ENCODE measurements around the gene IKZF4. TPM values are rescaled to one million over a fixed set of nuclear protein-coding genes. Genes with fewer than 3 reads are reported as not detected.
A peak's percentile ranks its signal among the peaks of the same experiment; 100 is the strongest.
"Not testable (repeated sequence)": the region's sequence is repeated elsewhere in the genome, so short reads cannot be mapped to it uniquely, and the experiment has no call there.

The IKZF4 gene
- total RNA-seq, 2 donors from 2014 or later = 4.7 to 5.6 TPM

- Histone ChIP-seq H3K9me3 (no peaks in the 10 kb centered on the region), H3K4me1 (peaks cover 24% of the 10 kb centered on the region), H3K36me3 (no peaks in the 10 kb centered on the region), H3K27ac (peak overlapping the region; percentile 97), H3K4me3 (peak overlapping the region; percentile 99), H3K27me3 (no peaks in the 10 kb centered on the region), H3K9ac (ENCODE audit: low read depth in 2 of 2, low read length in 2 of 2) (peak overlapping the region; percentile 95 to 99)
- DNase-seq = peak; percentile 62
- TF ChIP-seq, protein P1, sequence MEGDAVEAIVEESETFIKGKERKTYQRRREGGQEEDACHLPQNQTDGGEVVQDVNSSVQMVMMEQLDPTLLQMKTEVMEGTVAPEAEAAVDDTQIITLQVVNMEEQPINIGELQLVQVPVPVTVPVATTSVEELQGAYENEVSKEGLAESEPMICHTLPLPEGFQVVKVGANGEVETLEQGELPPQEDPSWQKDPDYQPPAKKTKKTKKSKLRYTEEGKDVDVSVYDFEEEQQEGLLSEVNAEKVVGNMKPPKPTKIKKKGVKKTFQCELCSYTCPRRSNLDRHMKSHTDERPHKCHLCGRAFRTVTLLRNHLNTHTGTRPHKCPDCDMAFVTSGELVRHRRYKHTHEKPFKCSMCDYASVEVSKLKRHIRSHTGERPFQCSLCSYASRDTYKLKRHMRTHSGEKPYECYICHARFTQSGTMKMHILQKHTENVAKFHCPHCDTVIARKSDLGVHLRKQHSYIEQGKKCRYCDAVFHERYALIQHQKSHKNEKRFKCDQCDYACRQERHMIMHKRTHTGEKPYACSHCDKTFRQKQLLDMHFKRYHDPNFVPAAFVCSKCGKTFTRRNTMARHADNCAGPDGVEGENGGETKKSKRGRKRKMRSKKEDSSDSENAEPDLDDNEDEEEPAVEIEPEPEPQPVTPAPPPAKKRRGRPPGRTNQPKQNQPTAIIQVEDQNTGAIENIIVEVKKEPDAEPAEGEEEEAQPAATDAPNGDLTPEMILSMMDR (IDR thresholded peaks at IDR 0.05) = no peak
- intact Hi-C loops (cut with DNase I) = no loop called here
Measured at GRCh38 chr12:55974308-55974730, 46.5 kb upstream of the IKZF4 start.

GRCh38 chr12:55978393-55978792 lies 42.5 kb upstream of the IKZF4 start:
- Histone ChIP-seq H3K36me3 (no peaks in the 10 kb centered on the region), H3K9me3 (no peaks in the 10 kb centered on the region), H3K9ac (ENCODE audit: low read depth in 2 of 2, low read length in 2 of 2) (no peak overlapping the region), H3K27ac (no peak overlapping the region), H3K4me1 (peaks cover 24% of the 10 kb centered on the region), H3K4me3 (no peak overlapping the region), H3K27me3 (no peaks in the 10 kb centered on the region)
- intact Hi-C loops (cut with DNase I) = no loop called here
- TF ChIP-seq, protein P1 (IDR thresholded peaks at IDR 0.05) = no peak
- no peak for DNase-seq

GRCh38 chr12:55979069-55979468 lies 41.8 kb upstream of the IKZF4 start:
- H3K4me3 ChIP-seq = no peak overlapping the region
- H3K36me3 ChIP-seq = peaks cover under 1% of the 10 kb centered on the region
- no peaks in the 10 kb centered on the region for H3K9me3 ChIP-seq
- no peak overlapping the region for H3K9ac ChIP-seq (ENCODE audit: low read depth in 2 of 2, low read length in 2 of 2)
- intact Hi-C loops (cut with DNase I) = no loop called here
- H3K27me3 ChIP-seq = no peaks in the 10 kb centered on the region
- H3K4me1 ChIP-seq = peaks cover 24% of the 10 kb centered on the region
- DNase-seq = no peak
- no peak overlapping the region for H3K27ac ChIP-seq
- TF ChIP-seq, protein P1 (IDR thresholded peaks at IDR 0.05) = no peak

DNA sequence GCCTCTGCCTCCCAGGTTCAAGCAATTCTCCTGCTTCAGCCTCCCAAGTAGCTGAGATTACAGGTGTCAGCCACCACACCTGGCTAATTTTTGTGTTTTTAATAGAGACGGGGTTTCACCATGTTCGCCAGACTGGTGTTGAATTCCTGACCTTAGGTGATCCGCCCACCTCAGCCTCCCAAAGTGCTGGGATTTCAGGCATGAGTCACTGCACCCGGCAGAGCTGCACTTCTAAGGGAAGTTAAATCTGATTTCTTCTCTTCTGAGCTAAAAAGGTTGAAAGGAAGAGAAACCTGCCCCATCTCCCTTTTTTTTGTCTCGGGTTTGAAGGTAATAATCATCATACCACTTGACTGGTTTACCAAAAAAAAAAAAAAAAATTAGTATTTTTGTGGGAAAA lies 39.0 kb upstream of the IKZF4 start:
- H3K9me3 ChIP-seq; H3K9ac ChIP-seq (ENCODE audit: low read depth in 2 of 2, low read length in 2 of 2); H3K4me1 ChIP-seq; DNase-seq; H3K27me3 ChIP-seq; intact Hi-C loops (cut with DNase I); H3K27ac ChIP-seq; H3K4me3 ChIP-seq: not testable (repeated sequence)
- H3K36me3 ChIP-seq = peaks cover 14% of the 10 kb centered on the region

DNA sequence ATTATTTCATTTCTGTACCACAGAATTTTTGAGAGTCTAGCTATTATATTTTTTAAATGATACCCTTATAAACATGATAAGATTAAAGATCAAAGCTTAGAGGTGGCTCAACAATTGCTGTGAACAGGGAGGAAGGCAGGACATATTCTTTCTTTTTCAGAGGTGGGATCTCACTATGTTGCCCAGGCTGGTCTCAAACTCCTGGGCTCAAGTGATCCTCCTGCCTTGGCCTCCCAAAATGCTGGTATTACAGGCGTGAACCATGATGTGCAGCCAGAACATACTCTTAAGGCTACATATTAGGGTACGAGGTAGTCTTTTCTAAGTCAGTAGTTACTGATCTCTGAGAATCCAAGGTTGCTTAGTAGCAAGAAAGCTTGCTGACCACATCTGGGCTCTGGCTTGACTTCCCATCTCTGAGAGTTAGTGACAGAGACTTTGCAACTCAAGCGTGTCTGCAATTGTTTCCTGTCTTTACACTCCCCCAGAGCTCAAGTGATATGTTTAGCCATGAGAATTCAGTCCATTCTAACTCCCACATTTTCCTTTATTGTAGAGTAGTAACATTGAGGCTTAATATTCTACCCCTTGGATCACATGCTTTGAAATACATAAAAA lies 38.4 kb upstream of the IKZF4 start:
- TF ChIP-seq, protein P1 (IDR thresholded peaks at IDR 0.05) = no peak
- intact Hi-C loops (cut with DNase I) = no loop called here
- Histone ChIP-seq H3K9me3 (no peaks in the 10 kb centered on the region), H3K27me3 (no peaks in the 10 kb centered on the region), H3K4me1 (peaks cover 3% of the 10 kb centered on the region), H3K4me3 (no peak overlapping the region), H3K36me3 (peaks cover 20% of the 10 kb centered on the region), H3K9ac (ENCODE audit: low read depth in 2 of 2, low read length in 2 of 2) (no peak overlapping the region), H3K27ac (no peak overlapping the region)
- no peak for DNase-seq

- Histone ChIP-seq H3K36me3 (peaks cover 23% of the 10 kb centered on the region), H3K4me3 (no peak overlapping the region), H3K9me3 (no peaks in the 10 kb centered on the region), H3K4me1 (no peaks in the 10 kb centered on the region), H3K27me3 (no peaks in the 10 kb centered on the region), H3K27ac (no peak overlapping the region), H3K9ac (ENCODE audit: low read depth in 2 of 2, low read length in 2 of 2) (no peak overlapping the region)
- no peak for DNase-seq
- TF ChIP-seq, protein P1 (IDR thresholded peaks at IDR 0.05) = no peak
- intact Hi-C loops (cut with DNase I) = no loop called here
Measured at GRCh38 chr12:55983232-55983842, 37.5 kb upstream of the IKZF4 start.

Data from colonic mucosa (tissue), 4 donors.